MCF 10A (cell line): ENCODE data around the gene REXO4. TPM values are rescaled to one million over a fixed set of nuclear protein-coding genes. Genes with fewer than 3 reads are reported as not detected.

ENCODE experiments used
- BruUV-seq: library from RNA; stranded (reverse); fragments of 400-500 nt; replicated peaks from 2 replicates; lab custom pipeline; 2021; lab: Mats Ljungman, UMichigan
- CTCF ChIA-PET: fragments of 300-600 bp; sonication (Branson Sonifier 250); formaldehyde crosslinking; extraction: SDS; loops from one replicate; lab custom pipeline; 2021; ENCODE audit warnings: antibody characterized with exemption, inconsistent platforms; lab: Yijun Ruan, JAX
- POLR2A ChIA-PET: fragments of 300-600, 350-650 bp; sonication (Branson Sonifier 250); formaldehyde crosslinking; extraction: SDS; loops from one replicate; lab custom pipeline; 2020; ENCODE audit warnings: antibody characterized with exemption, inconsistent platforms; lab: Yijun Ruan, JAX
- DNase-seq: peaks from one replicate; pipeline ENCODE4 v3.0.0-alpha.2; 2018; ENCODE audit not compliant: unreplicated experiment
- H3K27ac Mint-ChIP-seq: one replicate; pipeline ENCODE4 v1.8.0; 2022; ENCODE audit warnings: mild to moderate bottlenecking, low read depth, mixed read lengths; ENCODE audit not compliant: unreplicated experiment
- H3K27me3 Mint-ChIP-seq: one replicate; pipeline ENCODE4 v1.8.0; 2022; ENCODE audit warnings: mixed read lengths; ENCODE audit not compliant: insufficient read depth, unreplicated experiment
- H3K36me3 Mint-ChIP-seq: one replicate; pipeline ENCODE4 v1.8.0; 2022; ENCODE audit warnings: mild to moderate bottlenecking, moderate library complexity, mixed read lengths; ENCODE audit not compliant: insufficient read depth, unreplicated experiment
- H3K4me1 Mint-ChIP-seq: one replicate; pipeline ENCODE4 v1.8.0; 2022; ENCODE audit warnings: mixed read lengths; ENCODE audit not compliant: insufficient read depth, unreplicated experiment
- H3K4me3 Mint-ChIP-seq: one replicate; pipeline ENCODE4 v1.8.0; 2022; ENCODE audit warnings: mild to moderate bottlenecking, moderate library complexity, mixed read lengths; ENCODE audit not compliant: unreplicated experiment
- H3K9me3 Mint-ChIP-seq: one replicate; pipeline ENCODE4 v1.8.0; 2022; ENCODE audit warnings: mixed read lengths; ENCODE audit not compliant: unreplicated experiment
- CTCF ChIP-seq: fragments of 200-600 bp; IDR thresholded peaks from one replicate; pipeline ENCODE4 v1.8.0; 2022; ENCODE audit warnings: antibody characterized with exemption, mild to moderate bottlenecking; ENCODE audit not compliant: unreplicated experiment
- intact Hi-C: fragments of 100-400 bp; cut with micrococcal nuclease; formaldehyde crosslinking; loops from 2 replicates; pipeline ENCODE4 v1.14.1; 2022
- total RNA-seq: library from RNA; stranded (reverse); gene quantifications from 2 replicates; pipeline ENCODE4 v1.2.3, GENCODE V29; 2022

Gene REXO4
- total RNA-seq, 1 experiment from 2014 or later = 38.1 TPM

GRCh38 chr9:133404454-133405002, 13.3 kb downstream of the REXO4 start:
- CTCF ChIA-PET = interaction anchor here (0.6 to 1.8 kb wide), 9 partner anchors 7 to 69 kb away, joined by 3 to 6 read pairs (median 3); partner anchors contain the start of gene SURF6
- Mint-ChIP-seq H3K4me3 (no peak overlapping the region), H3K9me3 (no peaks in the 10 kb centered on the region), H3K27ac (no peak overlapping the region), H3K27me3 (no peaks in the 10 kb centered on the region), H3K4me1 (no peaks in the 10 kb centered on the region), H3K36me3 (peaks cover 57% of the 10 kb centered on the region)
- DNase-seq = no peak
- POLR2A ChIA-PET = interaction anchor here (0.6 to 1.5 kb wide), 3 partner anchors 26 to 50 kb away, joined by 3 read pairs; no protein-coding TSS in a partner anchor
- no TSS peak for BruUV-seq
- no peak for TF ChIP-seq CTCF
- intact Hi-C loops = no loop called here

GRCh38 chr9:133403766-133404453, 13.9 kb downstream of the REXO4 start:
- no peaks in the 10 kb centered on the region for H3K9me3 Mint-ChIP-seq
- H3K36me3 Mint-ChIP-seq = peaks cover 50% of the 10 kb centered on the region
- no peak overlapping the region for H3K4me3 Mint-ChIP-seq
- H3K27me3 Mint-ChIP-seq = no peaks in the 10 kb centered on the region
- CTCF ChIA-PET = interaction anchor here (0.5 to 1.8 kb wide), 10 partner anchors 8 to 68 kb away, joined by 3 to 6 read pairs (median 3); partner anchors contain the start of genes STKLD1 and SURF6
- intact Hi-C loops = no loop called here
- H3K27ac Mint-ChIP-seq = no peak overlapping the region
- no TSS peak for BruUV-seq
- H3K4me1 Mint-ChIP-seq = no peaks in the 10 kb centered on the region
- peak; percentile 55 for TF ChIP-seq CTCF
- POLR2A ChIA-PET = interaction anchor here (0.6 to 1.5 kb wide), 3 partner anchors 25 to 50 kb away, joined by 3 read pairs; no protein-coding TSS in a partner anchor
- peak; percentile 46 for DNase-seq

GRCh38 chr9:133402689-133403088, 15.1 kb downstream of the REXO4 start:
- Mint-ChIP-seq H3K9me3 (no peaks in the 10 kb centered on the region), H3K4me1 (no peaks in the 10 kb centered on the region), H3K36me3 (peaks cover 38% of the 10 kb centered on the region), H3K4me3 (no peak overlapping the region), H3K27me3 (peaks cover 2% of the 10 kb centered on the region), H3K27ac (no peak overlapping the region)
- DNase-seq = no peak
- POLR2A ChIA-PET = interaction anchor here (0.6 kb wide), 1 partner anchor 29 kb away, joined by 7 read pairs; no protein-coding TSS in a partner anchor
- intact Hi-C loops = no loop called here
- no peak for TF ChIP-seq CTCF
- BruUV-seq = no TSS peak
- CTCF ChIA-PET = interaction anchor here (0.7 to 1.8 kb wide), 6 partner anchors 9 to 217 kb away, joined by 3 to 6 read pairs (median 4); partner anchors contain the start of gene STKLD1

GRCh38 chr9:133401588-133401987, 16.2 kb downstream of the REXO4 start:
- Mint-ChIP-seq H3K4me1 (no peaks in the 10 kb centered on the region), H3K27ac (no peak overlapping the region), H3K27me3 (peaks cover 12% of the 10 kb centered on the region), H3K4me3 (no peak overlapping the region), H3K36me3 (peaks cover 30% of the 10 kb centered on the region), H3K9me3 (no peaks in the 10 kb centered on the region)
- POLR2A ChIA-PET = no interaction called here
- CTCF ChIA-PET = interaction anchor here (1.1 to 1.8 kb wide), 2 partner anchors 24 to 216 kb away, joined by 3 to 6 read pairs; no protein-coding TSS in a partner anchor
- no peak for TF ChIP-seq CTCF
- no TSS peak for BruUV-seq
- DNase-seq = no peak
- intact Hi-C loops = no loop called here
